B cell (primary cell): ENCODE data around the gene MLLT6. TPM values are rescaled to one million over a fixed set of nuclear protein-coding genes. Genes with fewer than 3 reads are reported as not detected.

Experiments used
- ATAC-seq: fragments of 200-7000 bp; cut with Tn5 transposase; one replicate; pipeline ENCODE4 v1.10.0; 2021; ENCODE audit warnings: low read depth, mild to moderate bottlenecking, moderate number of reproducible peaks, moderate library complexity
- CTCF ChIA-PET: fragments of 350-600 bp; sonication (Branson Sonifier 250); formaldehyde crosslinking; loops from one replicate; lab custom pipeline; 2021; ENCODE audit warnings: antibody characterized with exemption, inconsistent platforms; lab: Charles Lee
- POLR2A ChIA-PET: fragments of 350-600 bp; sonication (Branson Sonifier 250); formaldehyde crosslinking; loops from one replicate; lab custom pipeline; 2021; ENCODE audit warnings: antibody characterized with exemption; lab: Charles Lee
- DNase-seq: peaks from one replicate; pipeline ENCODE4 v3.0.0; 2013
- H2AFZ ChIP-seq: 2 replicates; pipeline ENCODE4 v1.6.1; 2012; ENCODE audit warnings: mild to moderate bottlenecking, low read depth, low read length; ENCODE audit not compliant: insufficient read depth, poor library complexity, severe bottlenecking
- H3K27ac ChIP-seq, 2 donors: 1 replicate in 1 of 2; 2 replicates in 1 of 2; pipeline ENCODE4 v1.5.1; 2012 to 2013; ENCODE audit warnings: low read length in 2 of 2, mild to moderate bottlenecking in 2 of 2, moderate library complexity in 1 of 2
- H3K27me3 ChIP-seq, 4 experiments: fragments of 200-600 bp in 1 of 4; sonication (generic) in 1 of 4; replicated peaks in 1 of 4; 1 replicate in 2 of 4; 2 replicates in 2 of 4; pipeline versions ENCODE4 v1.6.1 to v1.7.0; 2013 to 2016; ENCODE audit warnings: low read length in 3 of 4, mild to moderate bottlenecking in 2 of 4, mixed read lengths in 1 of 4, moderate library complexity in 1 of 4; ENCODE audit not compliant: insufficient read depth in 4 of 4, control insufficient read depth in 3 of 4; ENCODE audit errors: control extremely low read depth in 1 of 4
- H3K36me3 ChIP-seq, 2 experiments: replicated peaks in 1 of 2; 1 replicate in 1 of 2; 2 replicates in 1 of 2; pipeline versions ENCODE4 v1.6.1 to v1.7.1; 2013; ENCODE audit warnings: low read length in 1 of 2; ENCODE audit not compliant: insufficient read depth in 2 of 2, control insufficient read depth in 1 of 2; ENCODE audit errors: control extremely low read depth in 1 of 2, extremely low read depth in 1 of 2
- H3K4me1 ChIP-seq, 2 donors: fragments of 200-600 bp in 1 of 2; sonication (generic) in 1 of 2; 1 replicate in 1 of 2; 2 replicates in 1 of 2; pipeline versions ENCODE4 v1.5.1 to v1.6.1; 2013 to 2017; ENCODE audit warnings: low read length in 2 of 2; ENCODE audit not compliant: control insufficient read depth in 2 of 2, insufficient read depth in 2 of 2
- H3K4me2 ChIP-seq: replicated peaks from 2 replicates; pipeline ENCODE3; 2012; ENCODE audit warnings: mild to moderate bottlenecking, low read depth, low read length; ENCODE audit not compliant: poor library complexity, severe bottlenecking
- H3K4me3 ChIP-seq, 5 experiments: fragments of 200-600 bp in 1 of 5; sonication (generic) in 1 of 5; 1 replicate in 3 of 5; 2 replicates in 2 of 5; pipeline versions ENCODE4 v1.5.1 to v1.7.0; 2011 to 2016; ENCODE audit warnings: low read length in 4 of 5, mild to moderate bottlenecking in 4 of 5, low read depth in 2 of 5, control low read depth in 1 of 5, moderate library complexity in 1 of 5; ENCODE audit not compliant: insufficient read depth in 1 of 5; ENCODE audit errors: control extremely low read depth in 1 of 5, extremely low read depth in 1 of 5
- H3K79me2 ChIP-seq: fragments of 200-600 bp; sonication (generic); one replicate; pipeline ENCODE4 v1.6.0; 2016; ENCODE audit warnings: low read length; ENCODE audit not compliant: control insufficient read depth, insufficient read depth
- H3K9ac ChIP-seq: fragments of 200-600 bp; sonication (generic); 2 replicates; pipeline ENCODE4 v1.6.1; 2017; ENCODE audit warnings: mild to moderate bottlenecking, low read length, moderate library complexity
- H3K9me3 ChIP-seq, 3 donors: one replicate each; pipeline versions ENCODE4 v1.6.1 to v1.7.1; 2013; ENCODE audit warnings: low read length in 2 of 3; ENCODE audit not compliant: control insufficient read depth in 2 of 3, insufficient read depth in 1 of 3; ENCODE audit errors: control extremely low read depth in 1 of 3
- H4K20me1 ChIP-seq: 2 replicates; pipeline ENCODE4 v1.6.0; 2012; ENCODE audit warnings: mild to moderate bottlenecking, low read length; ENCODE audit not compliant: insufficient read depth, control insufficient read depth, poor library complexity, severe bottlenecking
- H3K27ac Mint-ChIP-seq: one replicate; pipeline ENCODE4 v1.8.0; 2021; ENCODE audit warnings: mixed read lengths
- H3K27me3 Mint-ChIP-seq: one replicate; pipeline ENCODE4 v1.8.0; 2021; ENCODE audit warnings: mixed read lengths
- H3K4me1 Mint-ChIP-seq: one replicate; pipeline ENCODE4 v1.8.0; 2021; ENCODE audit warnings: mixed read lengths
- H3K4me3 Mint-ChIP-seq: one replicate; pipeline ENCODE4 v1.8.0; 2021; ENCODE audit warnings: mixed read lengths
- H3K9me3 Mint-ChIP-seq: one replicate; pipeline ENCODE4 v1.8.0; 2022; ENCODE audit warnings: mixed read lengths; ENCODE audit not compliant: insufficient read depth
- EZH2 ChIP-seq: IDR thresholded peaks from 2 replicates; pipeline ENCODE4 v1.6.1; 2012; ENCODE audit warnings: borderline replicate concordance, low read depth, mild to moderate bottlenecking, moderate library complexity, low read length; ENCODE audit not compliant: insufficient read depth, poor library complexity, severe bottlenecking
- WGBS: methylation state at CpG from one replicate; pipeline ENCODE4 v1.1.5; 2013; ENCODE audit warnings: missing lambda C conversion rate; ENCODE audit not compliant: insufficient coverage; 5-methylcytosine and 5-hydroxymethylcytosine counted together
- intact Hi-C: fragments of 100-400 bp; cut with micrococcal nuclease; formaldehyde crosslinking; loops from one replicate; pipeline ENCODE4 v1.10.0; 2022
- polyA plus RNA-seq: library from polyadenylated mRNA; depleted of rRNA; stranded (reverse); fragments of >200 nt; gene quantifications from 2 replicates; pipeline ENCODE4 v1.2.3, GENCODE V29; 2012
- total RNA-seq, 2 donors: library from RNA; stranded (reverse); fragments of 120-200 nt in 1 of 2; gene quantifications; 1 replicate in 1 of 2; 2 replicates in 1 of 2; pipeline versions ENCODE4 v1.2.3 to v1.2.4, GENCODE V29; 2013 to 2022
- TF ChIP-seq, protein P1 (sequence below): fragments of 200-600 bp; IDR thresholded peaks from one replicate; pipeline ENCODE4 v1.8.0; 2022; ENCODE audit warnings: antibody characterized with exemption, mild to moderate bottlenecking

Gene MLLT6
- total and polyA plus RNA-seq, 2 donors (not counting 1 experiment from before 2014, with no cell fraction given), result 165 to 288 TPM

DNA sequence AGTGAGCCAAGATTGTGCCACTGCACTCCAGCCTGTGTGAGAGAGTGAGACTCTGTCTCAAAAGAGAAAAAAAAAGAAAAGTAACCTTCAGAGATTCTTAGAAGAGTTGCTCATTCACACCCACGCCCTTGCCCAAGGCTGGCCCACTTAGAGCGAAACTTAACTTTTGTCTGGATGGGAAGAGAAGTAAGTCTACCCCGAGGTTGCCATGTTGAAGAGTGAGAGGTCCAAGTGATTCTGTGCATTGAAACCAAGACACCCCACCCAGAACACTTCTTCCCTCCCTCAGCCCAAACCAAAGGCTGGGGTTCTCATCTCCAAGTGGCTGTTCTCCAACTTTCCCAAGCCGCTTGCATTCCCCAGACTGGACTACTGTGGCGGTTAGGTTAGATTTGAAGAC is 22.7 kb downstream of the MLLT6 start:
- peak overlapping the region in 3 of 5 experiments; percentile 2 to 51 (median 27) for H3K4me3 ChIP-seq
- peak overlapping the region; percentile 86 for H3K27ac Mint-ChIP-seq
- H3K27ac ChIP-seq, result peak overlapping the region; percentile 7 to 64
- POLR2A ChIA-PET, result interaction anchor here (0.8 to 1.9 kb wide), 7 partner anchors 12 to 142 kb away, joined by 3 to 15 read pairs (median 4); partner anchors contain the start of genes LASP1 and MLLT6
- intact Hi-C loops, result no loop called here
- H4K20me1 ChIP-seq, result no peaks in the 10 kb centered on the region
- H3K9ac ChIP-seq, result peak overlapping the region; percentile 34
- no peak for DNase-seq
- no peak for ATAC-seq
- H3K4me1 Mint-ChIP-seq, result peaks cover 48% of the 10 kb centered on the region
- peaks cover 0 to 13% (median 0%) of the 10 kb centered on the region in 3 donors for H3K9me3 ChIP-seq
- peaks cover 0 to 15% of the 10 kb centered on the region in 2 experiments for H3K36me3 ChIP-seq
- peaks cover 32 to 56% of the 10 kb centered on the region in 2 donors for H3K4me1 ChIP-seq
- no CpG with 5 or more reads among the region's 5 CpGs for WGBS
- H3K9me3 Mint-ChIP-seq, result no peaks in the 10 kb centered on the region
- TF ChIP-seq EZH2, result no peak
- TF ChIP-seq, protein P1, sequence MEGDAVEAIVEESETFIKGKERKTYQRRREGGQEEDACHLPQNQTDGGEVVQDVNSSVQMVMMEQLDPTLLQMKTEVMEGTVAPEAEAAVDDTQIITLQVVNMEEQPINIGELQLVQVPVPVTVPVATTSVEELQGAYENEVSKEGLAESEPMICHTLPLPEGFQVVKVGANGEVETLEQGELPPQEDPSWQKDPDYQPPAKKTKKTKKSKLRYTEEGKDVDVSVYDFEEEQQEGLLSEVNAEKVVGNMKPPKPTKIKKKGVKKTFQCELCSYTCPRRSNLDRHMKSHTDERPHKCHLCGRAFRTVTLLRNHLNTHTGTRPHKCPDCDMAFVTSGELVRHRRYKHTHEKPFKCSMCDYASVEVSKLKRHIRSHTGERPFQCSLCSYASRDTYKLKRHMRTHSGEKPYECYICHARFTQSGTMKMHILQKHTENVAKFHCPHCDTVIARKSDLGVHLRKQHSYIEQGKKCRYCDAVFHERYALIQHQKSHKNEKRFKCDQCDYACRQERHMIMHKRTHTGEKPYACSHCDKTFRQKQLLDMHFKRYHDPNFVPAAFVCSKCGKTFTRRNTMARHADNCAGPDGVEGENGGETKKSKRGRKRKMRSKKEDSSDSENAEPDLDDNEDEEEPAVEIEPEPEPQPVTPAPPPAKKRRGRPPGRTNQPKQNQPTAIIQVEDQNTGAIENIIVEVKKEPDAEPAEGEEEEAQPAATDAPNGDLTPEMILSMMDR, result no peak
- H3K4me2 ChIP-seq, result peak overlapping the region; percentile 93
- CTCF ChIA-PET, result interaction anchor here (0.8 to 6.4 kb wide), 10 partner anchors 11 to 170 kb away, joined by 3 to 54 read pairs (median 4); partner anchors contain the start of gene EPOP
- no peaks in the 10 kb centered on the region for H3K27me3 ChIP-seq
- no peaks in the 10 kb centered on the region for H3K79me2 ChIP-seq
- no peaks in the 10 kb centered on the region for H3K27me3 Mint-ChIP-seq
- H3K4me3 Mint-ChIP-seq, result peak overlapping the region; percentile 76
- peak overlapping the region; percentile 24 for H2AFZ ChIP-seq

DNA sequence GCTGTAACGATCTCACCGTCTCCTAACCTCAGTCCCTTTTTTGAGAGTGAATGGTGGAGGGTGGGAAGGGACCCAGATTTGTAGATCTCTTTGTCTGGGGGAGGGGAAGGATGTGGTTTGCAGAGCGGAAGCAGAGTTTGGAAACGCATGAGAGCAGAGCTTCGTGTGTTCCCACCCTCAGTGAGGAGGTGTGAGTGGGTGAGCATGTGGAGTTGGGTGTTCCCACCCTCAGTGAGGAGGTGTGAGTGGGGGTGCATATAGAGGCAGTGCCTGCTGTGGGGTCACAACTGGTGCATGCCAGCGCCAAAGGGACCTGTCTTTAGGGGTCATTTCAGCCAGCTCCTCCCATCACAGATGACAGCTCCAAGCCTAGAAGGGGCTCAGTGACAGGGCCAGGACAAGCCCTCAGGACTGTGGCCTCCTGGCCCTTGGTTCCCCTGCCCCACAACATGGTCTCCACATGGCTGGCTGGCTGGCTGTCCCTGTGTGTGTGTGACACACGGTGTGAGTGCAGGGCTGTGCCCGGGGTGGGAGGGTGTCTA is 23.3 kb downstream of the MLLT6 start:
- Histone ChIP-seq H3K9me3 (peaks cover 0 to 13% (median 0%) of the 10 kb centered on the region in 3 donors), H3K4me3 (peak overlapping the region in 3 of 5 experiments; percentile 2 to 51 (median 27)), H3K4me2 (peak overlapping the region; percentile 93), H4K20me1 (no peaks in the 10 kb centered on the region), H3K9ac (peak overlapping the region; percentile 34), H3K36me3 (peaks cover 0 to 12% of the 10 kb centered on the region in 2 experiments), H3K27me3 (no peaks in the 10 kb centered on the region), H3K4me1 (peaks cover 32 to 56% of the 10 kb centered on the region in 2 donors), H3K27ac (peak overlapping the region; percentile 32 to 64), H2AFZ (peak overlapping the region; percentile 24), H3K79me2 (no peaks in the 10 kb centered on the region)
- ChIA-PET CTCF (interaction anchor here (0.8 to 6.4 kb wide), 13 partner anchors 10 to 425 kb away, joined by 3 to 54 read pairs (median 4); partner anchors contain the start of gene EPOP), POLR2A (interaction anchor here (0.8 to 1.9 kb wide), 6 partner anchors 12 to 141 kb away, joined by 3 to 15 read pairs (median 4); partner anchors contain the start of genes LASP1 and MLLT6)
- intact Hi-C loops, result no loop called here
- H3K27ac Mint-ChIP-seq, result peak overlapping the region; percentile 86
- H3K9me3 Mint-ChIP-seq, result no peaks in the 10 kb centered on the region
- TF ChIP-seq, protein P1, result no peak
- no peak for TF ChIP-seq EZH2
- ATAC-seq (peak; percentile 26), DNase-seq (peak; percentile 80)
- H3K4me1 Mint-ChIP-seq, result peaks cover 51% of the 10 kb centered on the region
- WGBS, result 33% methylated on average over 8 of the region's 8 CpGs
- no peaks in the 10 kb centered on the region for H3K27me3 Mint-ChIP-seq
- H3K4me3 Mint-ChIP-seq, result peak overlapping the region; percentile 76
